HG02623 (cell line): ENCODE measurements around the gene SHANK3.

ENCODE experiments used
- ATAC-seq: cut with Tn5 transposase; IDR thresholded peaks from one replicate; pipeline ENCODE4 v1.9.1; 2021; ENCODE audit warnings: moderate library complexity; ENCODE audit not compliant: unreplicated experiment

The SHANK3 gene

DNA sequence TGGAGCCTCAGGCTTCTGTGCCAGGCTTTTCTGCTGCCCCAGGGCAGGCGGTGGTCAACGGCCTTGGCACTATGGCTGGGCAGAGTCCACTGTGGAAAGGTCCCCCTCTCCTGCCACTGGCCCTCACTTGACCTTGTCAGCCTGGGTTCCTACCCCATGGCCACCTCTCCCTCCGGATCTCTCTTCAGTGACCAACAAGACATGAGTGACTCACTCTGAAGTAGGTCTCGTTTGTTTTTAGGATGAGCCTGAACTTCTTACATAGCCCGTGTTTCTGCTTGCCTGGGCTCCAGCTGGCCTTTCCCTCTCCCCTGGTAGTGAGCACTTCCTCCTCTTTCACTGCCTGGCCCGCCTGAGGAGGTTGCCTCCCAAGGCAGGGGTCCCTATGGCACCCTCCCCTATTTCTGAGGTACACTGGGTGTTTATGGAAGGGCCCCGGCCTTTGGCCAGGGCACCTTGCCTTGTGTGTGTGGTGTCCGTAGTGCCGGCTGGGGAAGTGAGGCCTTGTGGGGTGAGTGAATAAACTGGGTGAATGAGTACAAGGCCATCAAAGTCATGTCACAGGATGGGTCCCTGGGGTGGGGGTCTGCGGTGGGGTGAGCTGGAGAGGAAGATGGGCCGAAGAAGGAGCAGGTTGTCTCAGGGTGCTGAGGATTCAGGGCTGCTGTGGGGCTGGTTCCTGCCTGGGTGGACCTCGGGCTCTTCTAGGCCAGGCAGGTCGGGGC lies 5.0 kb downstream of the SHANK3 start:
- no peak for ATAC-seq

DNA sequence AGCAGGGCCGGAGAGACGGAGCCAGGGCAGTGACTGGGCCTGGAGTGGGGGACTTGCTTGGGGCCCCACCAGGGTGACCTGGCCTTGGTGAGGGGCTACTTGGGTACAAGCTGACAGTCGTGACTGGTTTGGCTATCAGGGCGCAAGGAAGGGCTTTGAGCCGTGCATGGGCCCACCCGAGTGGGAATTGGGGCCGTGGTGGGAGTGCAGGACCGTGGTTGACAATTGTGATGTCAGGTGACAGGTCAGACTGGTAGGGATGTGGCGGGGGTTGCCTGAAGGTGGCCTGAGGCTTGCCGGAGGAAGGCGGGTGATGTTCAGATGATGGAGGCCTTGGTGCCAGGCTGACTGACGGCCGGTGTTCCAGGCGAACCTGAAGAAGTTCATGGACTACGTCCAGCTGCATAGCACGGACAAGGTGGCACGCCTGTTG lies 5.6 kb downstream of the SHANK3 start:
- no peak for ATAC-seq

DNA sequence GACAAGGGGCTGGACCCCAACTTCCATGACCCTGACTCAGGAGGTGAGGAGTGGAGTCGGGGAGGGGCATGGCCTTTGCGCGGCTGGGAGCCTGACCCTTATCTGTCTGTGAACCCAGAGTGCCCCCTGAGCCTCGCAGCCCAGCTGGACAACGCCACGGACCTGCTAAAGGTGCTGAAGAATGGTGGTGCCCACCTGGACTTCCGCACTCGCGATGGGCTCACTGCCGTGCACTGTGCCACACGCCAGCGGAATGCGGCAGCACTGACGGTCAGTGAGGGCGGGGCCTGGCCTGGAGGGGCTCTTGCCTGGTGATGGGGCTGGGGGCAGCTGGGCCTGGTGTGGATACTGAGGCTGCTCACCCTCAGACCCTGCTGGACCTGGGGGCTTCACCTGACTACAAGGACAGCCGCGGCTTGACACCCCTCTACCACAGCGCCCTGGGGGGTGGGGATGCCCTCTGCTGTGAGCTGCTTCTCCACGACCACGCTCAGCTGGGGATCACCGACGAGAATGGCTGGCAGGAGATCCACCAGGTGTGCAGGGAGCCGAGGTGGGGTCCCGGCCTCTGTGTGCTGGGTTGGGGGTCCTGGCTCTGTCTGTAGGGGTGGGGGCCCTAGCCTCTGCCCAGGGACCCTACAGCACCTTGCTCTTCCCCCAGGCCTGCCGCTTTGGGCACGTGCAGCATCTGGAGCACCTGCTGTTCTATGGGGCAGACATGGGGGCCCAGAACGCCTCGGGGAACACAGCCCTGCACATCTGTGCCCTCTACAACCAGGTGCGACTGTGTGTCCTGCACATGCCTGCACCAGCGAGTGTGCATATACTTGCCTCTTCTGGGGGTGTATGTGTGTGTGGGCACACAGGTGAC lies 6.3 kb downstream of the SHANK3 start:
- ATAC-seq: no peak

DNA sequence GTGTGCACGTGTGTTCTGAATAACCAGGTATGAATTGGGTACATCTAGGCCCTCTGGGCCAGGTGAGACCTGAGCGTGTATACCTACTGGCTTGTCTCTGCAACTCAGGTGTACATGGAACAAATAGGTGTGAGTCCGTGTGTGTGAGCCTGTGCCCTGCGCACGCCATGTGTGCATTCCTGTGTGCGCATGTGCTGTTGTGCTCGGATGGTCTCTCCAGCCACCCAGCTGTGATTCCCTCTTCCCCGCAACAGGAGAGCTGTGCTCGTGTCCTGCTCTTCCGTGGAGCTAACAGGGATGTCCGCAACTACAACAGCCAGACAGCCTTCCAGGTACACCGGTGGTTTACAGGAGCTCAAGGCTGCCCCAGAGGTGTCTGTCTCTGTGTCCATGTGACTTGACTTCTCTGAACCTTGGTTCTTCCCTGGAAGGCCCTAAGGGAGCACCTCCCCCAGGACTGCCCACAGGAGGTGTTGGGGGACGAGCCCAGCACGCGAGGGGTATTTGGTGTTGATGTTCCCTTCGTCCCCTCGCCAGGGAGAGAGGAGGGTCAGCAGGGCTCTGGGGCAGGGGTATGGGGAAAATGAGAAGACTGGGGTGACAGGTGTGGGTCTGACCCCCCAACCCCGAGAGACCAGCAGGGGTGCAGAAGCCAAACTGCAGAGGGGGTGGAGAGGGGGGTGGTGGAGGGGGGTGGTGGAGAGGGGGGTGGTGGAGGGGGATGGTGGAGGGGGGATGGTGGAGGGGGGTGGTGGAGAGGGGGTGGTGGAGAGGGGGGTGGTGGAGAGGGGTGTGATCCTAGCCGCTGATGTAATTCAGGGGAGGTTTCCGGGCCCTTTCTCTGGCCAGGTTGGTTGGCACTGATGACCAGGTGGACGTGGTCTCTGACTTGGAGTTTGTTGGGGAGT lies 10.7 kb downstream of the SHANK3 start:
- no peak for ATAC-seq

DNA sequence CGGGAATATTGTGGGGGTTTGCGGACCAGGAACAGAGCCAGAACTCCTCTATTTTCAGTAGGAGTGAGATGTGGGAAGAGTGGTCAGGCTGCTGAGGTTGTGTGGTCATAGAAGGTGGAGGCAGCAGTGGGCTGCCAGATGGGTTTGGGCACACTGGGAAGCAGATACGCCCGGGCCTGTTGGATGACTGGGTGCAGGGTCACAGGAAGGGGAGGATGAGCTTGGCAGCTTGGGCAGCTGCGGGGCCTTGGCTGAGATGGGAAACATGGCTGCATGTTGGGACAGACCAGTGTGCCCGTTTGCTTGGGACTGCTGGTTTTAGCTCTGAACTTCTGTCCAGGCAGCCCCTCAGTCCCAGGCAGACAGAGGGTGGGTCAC lies 11.4 kb downstream of the SHANK3 start:
- no peak for ATAC-seq

- ATAC-seq: no peak
Measured at GRCh38 chr22:50684501-50684900, 11.9 kb downstream of the SHANK3 start.

DNA sequence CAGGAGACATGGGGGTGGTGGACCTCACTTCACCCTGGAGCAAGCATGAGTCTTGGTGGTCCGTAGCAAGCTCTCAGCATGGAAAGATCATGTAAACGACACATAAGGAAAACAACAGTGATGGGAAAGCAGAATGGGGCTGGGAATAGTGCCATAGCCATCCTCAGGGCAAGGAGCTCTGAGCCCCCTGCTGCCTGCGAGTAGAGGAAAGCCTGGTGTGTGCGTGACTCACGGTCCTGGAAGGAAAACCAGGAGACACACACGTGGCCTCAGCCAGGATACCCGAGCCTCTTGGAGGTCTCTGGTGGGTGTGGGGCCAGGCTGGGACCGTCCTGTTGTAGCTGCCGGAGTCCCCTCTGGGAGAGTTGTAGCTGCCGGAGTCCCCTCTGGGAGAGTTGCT lies 12.4 kb downstream of the SHANK3 start:
- no peak for ATAC-seq

DNA sequence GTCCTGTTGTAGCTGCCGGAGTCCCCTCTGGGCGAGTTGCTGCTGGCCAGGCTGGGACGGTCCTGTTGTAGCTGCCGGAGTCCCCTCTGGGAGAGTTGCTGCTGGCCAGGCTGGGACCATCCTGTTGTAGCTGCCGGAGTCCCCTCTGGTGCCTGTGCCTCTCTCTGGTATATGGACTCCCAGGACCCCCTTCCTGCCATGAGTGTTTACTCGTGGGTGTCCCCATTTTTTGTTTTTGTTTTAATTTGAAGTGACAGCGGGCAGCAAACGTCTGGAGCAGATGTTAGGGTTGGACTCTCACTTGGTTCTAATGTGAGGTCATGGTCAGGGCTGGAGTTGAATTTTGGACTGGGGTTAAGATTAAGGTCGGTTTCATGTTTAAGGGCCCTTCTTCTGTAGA lies 14.2 kb downstream of the SHANK3 start:
- no peak for ATAC-seq

- ATAC-seq: no peak
Measured at GRCh38 chr22:50687829-50688228, 15.2 kb downstream of the SHANK3 start.

GRCh38 chr22:50688448-50688847 lies 15.8 kb downstream of the SHANK3 start:
- no peak for ATAC-seq

DNA sequence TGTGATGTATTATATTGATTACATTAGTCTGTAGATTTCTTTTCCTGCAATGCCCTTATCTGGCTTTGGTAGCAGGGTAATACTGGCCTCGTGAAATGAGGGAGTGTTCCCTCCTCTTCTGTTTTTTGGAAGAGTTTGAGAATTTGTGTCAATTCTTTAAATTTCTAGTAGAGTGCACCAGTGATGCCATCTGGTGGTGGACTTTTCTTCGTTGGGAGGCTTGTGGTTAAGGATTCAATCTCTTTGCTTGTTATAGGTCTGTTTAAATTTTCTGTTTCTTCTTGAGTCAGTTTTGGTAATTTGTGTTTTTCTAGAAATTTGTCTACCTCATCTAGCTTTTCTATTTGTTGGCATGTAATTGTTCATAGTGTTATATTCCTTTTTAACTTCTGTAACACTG lies 18.9 kb downstream of the SHANK3 start:
- no peak for ATAC-seq

GRCh38 chr22:50693462-50693861 lies 20.8 kb downstream of the SHANK3 start:
- ATAC-seq: no peak

GRCh38 chr22:50694099-50694605 lies 21.5 kb downstream of the SHANK3 start:
- ATAC-seq: no peak

DNA sequence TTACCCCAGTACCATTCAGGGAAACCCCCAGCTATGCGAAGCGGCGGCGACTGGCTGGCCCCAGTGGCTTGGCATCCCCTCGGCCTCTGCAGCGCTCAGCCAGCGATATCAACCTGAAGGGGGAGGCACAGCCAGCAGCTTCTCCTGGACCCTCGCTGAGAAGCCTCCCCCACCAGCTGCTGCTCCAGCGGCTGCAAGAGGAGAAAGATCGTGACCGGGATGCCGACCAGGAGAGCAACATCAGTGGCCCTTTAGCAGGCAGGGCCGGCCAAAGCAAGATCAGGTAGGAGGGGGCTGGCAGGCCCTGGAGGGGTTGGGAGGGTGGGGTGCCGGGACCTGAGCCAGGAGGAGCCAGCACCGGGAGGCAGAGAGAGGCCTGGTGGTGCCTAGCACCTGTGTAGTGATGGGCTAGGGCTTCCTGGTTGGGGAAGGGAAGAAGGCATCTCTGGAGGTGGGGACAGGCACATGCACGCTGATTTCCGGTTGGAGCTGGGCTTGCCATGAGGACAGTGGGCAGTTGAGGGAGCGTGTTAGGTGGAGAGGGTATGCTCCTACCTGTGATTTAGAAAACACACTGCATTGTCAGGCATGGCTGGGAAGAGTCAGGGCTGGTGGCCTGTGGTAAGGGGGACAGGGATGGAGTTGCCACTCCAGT lies 22.3 kb downstream of the SHANK3 start:
- no peak for ATAC-seq

DNA sequence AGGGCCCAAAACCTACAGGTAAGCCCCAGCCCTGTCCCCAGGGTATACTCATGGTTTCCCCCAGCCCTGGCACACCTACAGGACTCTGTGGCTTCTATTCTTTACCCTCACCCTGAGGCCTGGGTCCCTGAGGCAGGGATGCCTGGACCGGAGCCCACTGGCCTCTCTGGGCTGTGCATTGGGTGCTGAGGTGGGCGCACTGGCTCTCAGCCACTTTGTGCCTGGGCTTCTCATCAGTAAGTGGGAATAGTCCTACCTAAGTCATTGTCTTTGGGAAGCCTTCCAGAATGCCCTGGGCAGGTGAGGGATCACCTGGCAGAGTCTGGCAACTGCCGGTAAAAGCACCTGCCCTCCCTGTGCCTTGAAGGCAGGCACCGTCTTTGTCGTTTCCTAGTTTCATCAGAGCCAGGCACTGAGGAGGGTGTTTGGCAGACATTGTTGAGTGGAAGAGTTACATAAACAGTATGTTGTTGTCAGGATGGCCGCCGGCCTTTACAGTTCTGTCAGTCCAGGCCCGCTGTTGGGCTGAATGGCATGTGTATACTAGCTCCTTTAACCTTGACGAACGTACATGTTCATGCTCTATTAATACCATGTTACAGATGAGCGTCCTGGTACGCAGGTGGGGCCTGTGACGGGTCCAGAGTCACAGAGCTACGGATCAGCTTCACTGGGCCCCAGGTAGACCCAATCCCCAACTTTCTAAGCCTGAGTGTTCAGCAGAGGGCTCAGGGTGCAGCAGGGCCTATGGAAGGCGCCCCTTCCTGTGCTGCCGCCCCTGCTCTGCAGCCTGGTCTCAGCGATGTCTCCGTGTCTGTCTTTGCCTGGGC lies 23.0 kb downstream of the SHANK3 start:
- ATAC-seq: no peak

DNA sequence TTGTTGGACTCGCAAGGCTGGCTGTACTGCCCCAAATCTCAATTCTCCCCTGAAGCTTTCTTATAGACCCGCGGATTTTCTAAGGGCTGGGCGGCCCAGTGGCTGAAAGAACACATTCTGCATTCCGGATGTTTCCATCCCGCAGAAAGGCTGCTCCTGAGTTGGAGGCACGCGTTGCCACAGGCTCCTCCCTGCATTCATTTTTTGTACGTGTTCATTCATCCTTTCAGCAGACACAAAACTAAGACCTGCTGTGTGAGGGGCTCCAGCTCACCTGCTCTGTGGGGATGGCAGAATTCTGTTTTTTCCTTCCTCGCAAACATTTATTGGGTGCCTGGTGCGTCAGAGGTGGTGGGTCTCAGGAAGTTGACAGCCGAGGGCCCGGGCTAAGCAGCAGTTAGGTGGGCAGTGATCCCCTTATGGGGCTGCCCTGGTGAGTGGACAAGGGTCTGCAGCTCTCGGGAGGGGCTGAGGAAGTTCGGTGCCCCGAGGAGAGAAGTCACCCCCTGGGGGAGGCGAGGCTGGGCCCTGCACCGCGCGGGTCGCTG lies 23.7 kb downstream of the SHANK3 start:
- no peak for ATAC-seq

- no peak for ATAC-seq
Measured at GRCh38 chr22:50696799-50697561, 24.4 kb downstream of the SHANK3 start.

DNA sequence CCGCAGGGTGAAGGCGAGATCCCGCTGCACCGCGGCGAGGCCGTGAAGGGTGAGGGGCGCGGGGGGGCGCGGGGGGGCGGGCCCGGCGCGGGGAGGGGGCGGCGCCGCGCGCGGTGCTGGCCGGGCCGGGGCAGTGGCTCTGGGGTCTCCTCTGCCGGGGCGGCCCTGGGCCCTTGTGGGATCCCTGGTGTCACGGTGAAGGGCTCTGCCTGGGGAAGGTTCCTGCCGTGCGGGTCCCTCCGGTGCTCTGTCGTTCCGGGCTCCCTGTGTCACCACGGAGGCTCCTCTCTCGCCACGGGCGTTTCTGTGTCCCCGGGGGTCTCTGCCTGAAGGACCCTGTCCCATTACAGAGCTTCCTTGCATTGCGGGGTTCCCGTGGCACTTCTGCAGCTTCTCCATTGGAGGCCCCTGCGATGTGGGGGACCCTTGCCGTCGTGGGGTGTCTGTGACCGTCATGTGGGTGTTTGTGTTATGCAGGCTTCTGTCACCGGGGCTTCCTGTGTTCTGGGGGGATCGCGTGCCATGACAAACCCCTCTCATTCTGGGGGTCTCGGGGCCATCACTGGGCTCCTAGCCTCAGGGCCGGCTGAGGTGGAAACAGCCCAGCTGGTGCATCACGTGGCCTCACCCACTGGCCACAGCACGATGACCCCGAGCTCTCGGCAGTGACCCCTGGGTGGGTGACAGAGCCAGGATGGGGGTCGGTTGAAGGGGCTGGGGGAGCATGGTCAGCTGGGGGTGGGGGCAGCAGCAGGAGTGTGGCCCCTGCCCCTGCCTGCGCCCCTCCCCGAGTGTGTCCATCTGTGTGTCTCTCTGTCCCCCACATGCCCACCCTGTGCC lies 25.3 kb downstream of the SHANK3 start:
- no peak for ATAC-seq
